ENCODE results near the gene HACD4. TPM values are rescaled to one million over a fixed set of nuclear protein-coding genes. Genes with fewer than 3 reads are reported as not detected.

HACD4 gene
- 2.3 and 5.3 TPM in 2 replicates for total RNA-seq

GRCh38 chr9:21031091-21031807 is at the start of gene HACD4:
HACD4 (minus strand) TSS chr9:21031640; CDS start chr9:21031590, 50 bp downstream.

GRCh38 chr9:21077781-21078180 is 46.3 kb upstream of the HACD4 start, which contains the start of gene IFNB1:
IFNB1 (minus strand) TSS chr9:21077942; CDS start chr9:21077869, 73 bp downstream.

Other genes with a start within 250 kb of the HACD4 start
- not detected in 2 replicates for gene IFNB1, start 46.3 kb upstream of the HACD4 start, total RNA-seq
- not detected in 2 replicates for gene IFNW1, start 110.2 kb upstream of the HACD4 start, total RNA-seq
- gene IFNA21, start 135.0 kb upstream of the HACD4 start, total RNA-seq = not detected in 2 replicates
- not detected in 2 replicates for gene IFNA4, start 155.9 kb upstream of the HACD4 start, total RNA-seq
- gene IFNA7, start 170.6 kb upstream of the HACD4 start, total RNA-seq = not detected in 2 replicates
- not detected in 2 replicates for gene IFNA10, start 175.5 kb upstream of the HACD4 start, total RNA-seq
- gene IFNA16, start 185.7 kb upstream of the HACD4 start, total RNA-seq = not detected in 2 replicates
- not detected in 2 replicates for gene IFNA17, start 196.6 kb upstream of the HACD4 start, total RNA-seq
- gene IFNA14, start 208.4 kb upstream of the HACD4 start, total RNA-seq = not detected in 2 replicates

Measured in tracheal epithelial cell (primary cell).